Right lobe of liver (tissue), 4 donors: ENCODE results near the gene GPATCH8.

Experiments used
- POLR2A ChIP-seq: fragments of 450-650 bp; IDR thresholded peaks from one replicate; pipeline ENCODE4 v1.6.1; 2017; ENCODE audit warnings: antibody characterized with exemption, mild to moderate bottlenecking
- TF ChIP-seq, protein P1 (sequence below), 4 donors: fragments of 200-600 bp in 3 of 4; fragments of 450-650 bp in 1 of 4; IDR thresholded peaks; one replicate each; pipeline versions ENCODE4 v1.5.1 to v1.8.0; 2016 to 2022; ENCODE audit warnings: antibody characterized with exemption in 4 of 4, mild to moderate bottlenecking in 2 of 4
- donor health status: DM: no; HTN: no; CAD: no.
- donor health status: DM: no; HTN: no; CAD: no.
- donor health status: DM: no; HTN: yes; CAD: no.

DNA sequence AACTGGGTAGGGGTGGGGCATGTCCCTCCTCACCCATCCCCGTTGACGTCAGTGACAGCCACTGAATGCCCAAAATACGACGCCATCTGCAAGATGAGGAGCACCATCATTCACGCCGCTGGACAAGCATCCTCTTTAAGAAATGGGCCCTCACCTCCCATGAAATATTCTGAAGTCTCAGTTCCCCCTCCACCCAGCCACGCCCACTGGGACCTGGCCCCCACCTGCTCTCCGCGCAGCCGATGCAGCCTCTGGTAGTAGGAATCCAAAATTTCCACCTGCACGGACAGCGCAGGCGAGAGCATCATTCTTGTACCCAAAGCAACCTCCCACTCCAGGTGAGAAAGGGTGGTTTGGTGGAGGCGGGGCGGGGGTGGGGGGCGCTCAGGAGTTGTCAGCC is 119.3 kb downstream of the GPATCH8 start:
- TF ChIP-seq, protein P1, sequence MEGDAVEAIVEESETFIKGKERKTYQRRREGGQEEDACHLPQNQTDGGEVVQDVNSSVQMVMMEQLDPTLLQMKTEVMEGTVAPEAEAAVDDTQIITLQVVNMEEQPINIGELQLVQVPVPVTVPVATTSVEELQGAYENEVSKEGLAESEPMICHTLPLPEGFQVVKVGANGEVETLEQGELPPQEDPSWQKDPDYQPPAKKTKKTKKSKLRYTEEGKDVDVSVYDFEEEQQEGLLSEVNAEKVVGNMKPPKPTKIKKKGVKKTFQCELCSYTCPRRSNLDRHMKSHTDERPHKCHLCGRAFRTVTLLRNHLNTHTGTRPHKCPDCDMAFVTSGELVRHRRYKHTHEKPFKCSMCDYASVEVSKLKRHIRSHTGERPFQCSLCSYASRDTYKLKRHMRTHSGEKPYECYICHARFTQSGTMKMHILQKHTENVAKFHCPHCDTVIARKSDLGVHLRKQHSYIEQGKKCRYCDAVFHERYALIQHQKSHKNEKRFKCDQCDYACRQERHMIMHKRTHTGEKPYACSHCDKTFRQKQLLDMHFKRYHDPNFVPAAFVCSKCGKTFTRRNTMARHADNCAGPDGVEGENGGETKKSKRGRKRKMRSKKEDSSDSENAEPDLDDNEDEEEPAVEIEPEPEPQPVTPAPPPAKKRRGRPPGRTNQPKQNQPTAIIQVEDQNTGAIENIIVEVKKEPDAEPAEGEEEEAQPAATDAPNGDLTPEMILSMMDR (IDR thresholded peaks at IDR 0.05): no peak
- no peak for TF ChIP-seq POLR2A
